COR-L47 (cell line): ENCODE measurements around the gene MDM1.

Experiments
- DNase-seq: peaks from one replicate; lab custom pipeline; 2025; lab: John Stamatoyannopoulos, UW

MDM1 gene

DNA sequence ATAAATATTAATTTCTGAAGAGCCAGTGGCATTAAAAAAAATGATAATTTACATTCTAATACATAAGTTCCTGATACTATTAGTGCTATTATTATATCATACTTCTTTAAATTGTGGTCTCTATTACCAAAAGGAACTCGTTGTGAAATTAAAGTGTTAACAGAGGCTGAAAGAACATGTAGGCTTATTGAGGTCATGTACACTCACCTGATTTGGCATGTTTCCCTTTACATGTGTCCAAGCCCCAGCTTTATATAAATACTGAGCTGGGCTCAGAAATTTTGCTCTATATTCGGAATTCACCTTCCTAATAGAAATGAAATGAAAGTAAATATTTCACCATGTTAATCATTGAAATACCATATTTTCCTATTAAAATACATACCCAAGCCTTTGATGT is 11.0 kb downstream of the MDM1 start:
- no peak for DNase-seq

DNA sequence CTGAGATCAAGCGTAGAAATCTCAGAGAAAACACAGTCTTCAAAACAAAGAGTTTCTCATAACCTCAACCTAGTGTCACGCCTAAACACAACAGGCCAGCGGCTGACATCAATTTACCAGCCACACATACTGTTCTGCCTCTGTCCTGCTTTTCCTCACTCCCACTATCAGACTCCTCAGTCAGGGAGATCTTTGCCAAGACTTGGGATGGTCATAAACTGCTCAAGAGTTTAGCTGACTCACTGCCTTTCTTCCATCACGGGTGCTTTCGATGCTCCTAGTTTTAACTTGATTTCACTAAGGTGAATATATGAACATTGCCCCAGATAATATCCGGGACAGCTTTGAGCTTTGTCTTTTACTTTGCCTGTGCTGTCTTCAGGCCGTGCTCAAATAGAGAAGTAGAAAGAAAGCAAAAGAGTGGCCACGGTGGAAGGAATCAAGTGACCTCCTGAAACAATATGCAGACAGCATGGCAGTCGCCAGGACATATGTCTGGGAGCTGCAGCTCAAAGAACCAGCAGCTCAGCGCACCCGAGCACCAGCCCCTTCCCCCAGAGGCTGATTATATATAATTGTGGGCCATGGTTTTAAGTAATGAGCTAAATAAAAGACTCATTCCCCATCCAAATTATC is 12.1 kb downstream of the MDM1 start:
- peak; percentile 6 for DNase-seq

DNA sequence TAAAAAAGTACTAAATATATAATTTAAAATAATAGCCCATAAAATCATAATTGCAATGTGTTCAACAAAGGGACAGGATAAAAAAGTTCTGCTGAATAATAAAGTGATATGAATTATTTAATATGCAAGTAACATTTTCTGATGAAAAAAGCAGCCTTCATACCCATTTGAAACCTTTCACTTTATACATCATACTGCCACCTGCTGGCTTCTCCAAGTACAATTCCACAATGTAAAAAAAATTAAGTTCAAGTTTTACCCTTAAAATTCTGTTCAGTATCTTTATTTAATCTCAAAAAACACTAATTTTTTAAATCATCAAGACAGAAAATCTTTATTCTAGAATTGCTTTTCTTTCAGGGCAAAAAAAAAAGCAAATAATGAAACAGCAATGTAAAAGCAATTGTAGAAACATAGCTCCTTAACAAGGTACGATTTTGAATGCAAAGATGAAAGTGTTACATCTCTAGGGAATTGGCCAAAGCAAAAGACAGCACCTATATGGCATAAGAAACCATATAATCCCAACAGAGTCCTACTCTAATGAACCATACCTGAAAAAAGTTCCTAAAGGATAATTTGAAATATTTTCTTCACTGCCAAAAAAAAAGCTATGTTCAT is 15.0 kb downstream of the MDM1 start:
- DNase-seq, result peak; percentile 11

DNA sequence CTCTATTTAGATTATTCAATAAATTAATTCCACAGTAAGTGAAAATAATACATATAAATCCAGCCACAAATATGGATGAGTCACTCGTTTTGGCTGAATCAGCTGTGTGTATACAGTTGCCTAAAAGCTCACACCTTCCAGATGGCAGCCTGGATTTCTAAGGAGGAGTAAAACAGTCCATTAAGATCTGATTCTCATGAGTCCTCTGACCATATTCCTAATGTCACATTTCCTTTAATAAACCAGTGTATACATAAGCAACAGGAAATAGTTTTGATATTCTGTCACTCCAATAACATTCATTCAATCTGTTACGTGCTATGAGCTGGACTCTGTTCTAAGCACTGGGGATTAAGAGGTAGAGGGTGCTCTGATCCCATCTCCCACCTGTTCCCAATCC is 21.8 kb downstream of the MDM1 start:
- no peak for DNase-seq

DNA sequence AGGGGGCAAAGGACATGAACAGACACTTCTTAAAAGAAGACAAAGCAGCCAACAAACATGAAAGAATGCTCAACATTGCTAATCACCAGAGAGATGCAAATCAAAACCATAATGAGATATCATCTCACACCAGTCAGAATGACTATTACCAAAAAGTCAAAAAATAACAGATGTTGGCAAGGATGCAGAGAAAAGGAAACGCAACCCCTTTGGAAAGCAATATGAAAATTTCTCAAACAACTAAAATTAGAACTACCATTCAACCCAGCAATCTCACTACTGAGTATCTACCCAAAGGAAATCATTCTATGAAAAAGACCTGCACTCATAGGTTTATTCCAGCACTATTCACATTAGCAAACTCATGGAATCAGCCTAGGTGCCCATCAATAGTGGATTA is 25.6 kb downstream of the MDM1 start:
- DNase-seq, result no peak

DNA sequence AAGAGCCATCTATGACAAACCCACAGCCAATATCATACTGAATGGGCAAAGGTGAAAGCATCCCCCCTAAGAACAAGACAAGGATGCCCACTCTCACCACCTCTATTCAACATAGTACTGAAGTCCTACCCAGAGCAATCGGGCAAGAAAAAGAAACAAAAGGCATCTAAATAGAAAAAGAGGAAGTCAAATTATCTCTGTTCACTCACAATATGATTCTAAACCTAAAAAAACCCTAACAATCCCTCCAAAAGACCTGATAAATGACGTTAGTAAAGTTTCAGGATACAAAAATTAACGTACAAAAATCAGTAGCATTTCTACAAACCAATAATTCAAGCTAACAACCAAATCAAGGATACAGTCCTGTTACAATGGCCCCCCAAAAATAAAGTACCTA is 26.9 kb downstream of the MDM1 start:
- no peak for DNase-seq

DNA sequence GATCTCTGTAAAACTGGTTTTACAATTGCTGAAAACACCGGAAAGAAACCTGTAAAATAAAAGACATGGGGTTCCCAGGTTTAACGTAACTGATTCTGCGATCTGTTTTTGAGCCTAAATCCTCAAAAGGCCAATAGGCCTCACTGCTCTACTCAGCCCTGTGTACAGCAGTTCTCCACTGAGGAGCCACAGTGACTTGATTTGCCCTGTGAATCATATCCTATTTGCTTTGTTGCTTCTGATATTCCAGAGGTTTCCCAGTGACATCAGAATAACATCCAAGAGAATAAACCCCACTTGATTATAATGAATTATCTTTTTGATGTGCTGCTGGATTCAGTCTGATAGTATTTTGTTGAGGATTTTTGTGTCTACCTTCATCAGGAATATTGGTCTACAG is 27.5 kb downstream of the MDM1 start:
- no peak for DNase-seq

DNA sequence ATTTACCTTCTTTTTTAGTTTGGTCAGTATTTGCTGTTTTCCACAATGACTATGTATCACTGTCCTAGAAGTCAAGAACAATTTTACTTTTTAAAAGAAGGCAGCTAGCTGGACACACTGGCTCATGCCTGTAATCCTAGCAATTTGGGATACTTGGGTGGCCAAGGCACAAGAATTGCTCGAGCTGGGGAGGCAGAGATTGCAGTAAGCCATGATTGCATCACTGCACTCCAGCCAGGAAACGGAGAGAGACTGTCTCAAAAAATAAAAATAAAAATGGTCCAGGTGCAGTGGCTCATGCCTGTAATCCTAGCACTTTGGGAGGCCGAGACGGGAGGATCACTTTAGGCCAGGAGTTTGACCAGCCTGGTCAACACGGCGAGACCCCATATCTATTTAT is 28.3 kb downstream of the MDM1 start:
- DNase-seq, result no peak

DNA sequence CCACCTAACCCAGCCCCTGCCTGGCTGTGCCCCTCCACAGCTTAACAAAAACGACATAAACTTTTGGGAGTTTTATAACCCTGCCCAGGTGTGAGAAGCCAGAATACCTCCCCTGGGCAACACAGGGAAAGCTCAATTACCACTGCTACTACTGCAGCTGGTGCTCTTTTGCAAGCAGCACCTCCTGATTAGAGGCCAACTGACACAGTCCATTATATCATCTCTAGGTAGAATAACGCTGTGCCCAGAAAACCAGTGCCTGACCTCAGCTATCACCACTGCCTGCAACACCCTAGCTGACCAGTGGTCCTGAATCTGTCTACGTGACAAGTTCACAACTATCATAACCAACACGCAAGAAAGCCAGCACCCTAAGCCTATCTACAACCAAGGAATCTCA is 34.2 kb downstream of the MDM1 start:
- no peak for DNase-seq

DNA sequence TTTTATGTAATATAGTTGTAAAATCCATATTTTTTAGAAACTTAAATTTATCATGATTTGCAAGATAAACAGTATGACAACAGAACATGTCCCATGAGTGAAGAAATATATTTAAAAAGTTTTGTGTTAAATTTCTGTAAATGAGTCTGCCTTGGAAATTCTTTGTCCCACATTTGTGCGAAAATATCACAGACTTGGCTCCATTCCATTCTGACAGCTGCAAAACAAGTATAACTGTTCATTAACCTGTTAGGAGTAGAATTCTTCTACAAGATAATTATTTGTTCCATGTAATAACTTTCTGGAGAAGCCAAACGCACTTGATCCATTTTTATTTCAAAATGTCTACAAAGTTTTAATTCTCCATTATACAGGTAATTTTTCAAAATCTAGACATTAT is 37.9 kb downstream of the MDM1 start:
- DNase-seq, result no peak

DNA sequence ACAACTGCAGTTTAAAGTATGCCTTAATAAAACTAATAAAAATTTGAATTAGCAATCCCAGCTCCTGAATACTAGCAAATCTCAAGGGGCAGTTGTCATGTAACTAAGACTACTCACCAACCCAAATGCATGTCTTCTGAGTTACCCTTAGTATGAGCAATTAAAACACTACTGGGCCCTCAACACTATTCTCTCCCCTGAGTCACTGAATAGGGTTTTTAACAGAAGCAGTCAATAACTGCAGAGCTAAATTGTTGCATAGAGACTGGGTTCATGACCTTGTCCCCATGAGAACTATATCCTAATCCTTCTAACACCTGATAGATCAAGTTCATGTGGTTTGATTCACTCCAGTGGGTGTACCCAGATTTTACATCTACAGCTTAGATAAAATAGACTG is 38.8 kb downstream of the MDM1 start:
- no peak for DNase-seq

DNA sequence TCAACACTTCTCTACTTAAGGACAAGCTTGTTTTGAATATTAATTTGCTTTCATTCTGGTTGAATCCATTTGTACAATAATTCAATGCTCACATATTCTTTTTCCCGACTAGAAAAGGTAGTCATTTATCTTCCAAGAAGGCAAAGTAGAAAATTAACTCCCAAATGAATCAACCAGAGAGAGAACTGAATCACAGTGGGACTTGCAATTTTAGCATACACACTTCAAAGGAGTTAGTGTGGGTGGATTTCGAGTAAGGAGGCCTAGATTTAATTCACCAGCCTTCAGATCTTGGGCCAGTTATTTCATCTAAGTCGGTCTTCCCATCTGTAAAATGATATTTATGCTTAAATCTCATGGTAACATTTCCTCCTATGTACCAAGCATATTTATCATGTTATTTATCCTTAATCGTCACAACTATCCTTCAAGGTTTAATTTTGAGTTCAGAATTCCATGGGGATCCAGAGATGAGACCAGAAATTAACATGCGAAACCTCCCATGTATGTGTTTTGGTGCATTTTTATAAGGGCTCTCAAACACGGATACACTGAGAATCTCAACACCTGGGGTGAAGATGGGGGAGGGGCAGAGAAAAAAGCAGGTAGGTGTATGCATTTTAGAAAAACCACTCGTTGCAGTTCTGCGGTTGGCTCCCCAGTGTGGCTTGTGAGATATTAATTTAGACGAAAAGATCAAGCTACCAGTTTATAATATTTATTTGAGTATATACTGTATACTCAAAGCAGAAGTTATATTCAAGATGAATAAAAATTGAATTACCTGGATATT is 39.8 kb downstream of the MDM1 start:
- no peak for DNase-seq

DNA sequence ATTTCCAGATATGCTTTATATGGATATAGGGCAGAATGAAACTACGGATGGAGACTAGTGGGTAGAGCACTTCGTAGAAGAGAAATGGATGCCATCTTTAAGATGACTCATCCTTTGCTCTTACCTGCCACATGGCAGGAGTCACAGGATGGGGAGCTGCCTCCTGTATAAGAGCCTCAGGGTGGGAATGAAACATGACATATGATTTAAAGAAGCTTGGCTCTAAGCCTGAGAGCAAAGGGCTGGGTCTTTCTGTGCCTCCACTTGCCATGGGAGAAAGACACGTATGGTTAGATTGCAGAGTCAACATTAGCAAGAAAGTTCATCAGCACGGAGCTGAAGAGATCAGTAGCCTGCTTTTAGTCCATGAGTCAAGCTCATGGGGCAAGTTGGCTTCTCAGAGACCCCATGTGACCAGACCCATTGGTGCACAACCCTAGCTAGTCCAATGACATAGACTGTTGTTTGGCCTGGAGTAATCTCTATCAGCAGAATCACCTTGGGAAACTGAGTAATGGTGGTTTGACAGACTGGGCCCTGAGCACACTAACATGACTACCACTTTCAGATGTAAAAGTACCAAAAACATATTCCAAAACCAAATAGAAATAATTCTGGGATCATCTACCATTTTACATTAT is 40.6 kb downstream of the MDM1 start:
- DNase-seq, result no peak

DNA sequence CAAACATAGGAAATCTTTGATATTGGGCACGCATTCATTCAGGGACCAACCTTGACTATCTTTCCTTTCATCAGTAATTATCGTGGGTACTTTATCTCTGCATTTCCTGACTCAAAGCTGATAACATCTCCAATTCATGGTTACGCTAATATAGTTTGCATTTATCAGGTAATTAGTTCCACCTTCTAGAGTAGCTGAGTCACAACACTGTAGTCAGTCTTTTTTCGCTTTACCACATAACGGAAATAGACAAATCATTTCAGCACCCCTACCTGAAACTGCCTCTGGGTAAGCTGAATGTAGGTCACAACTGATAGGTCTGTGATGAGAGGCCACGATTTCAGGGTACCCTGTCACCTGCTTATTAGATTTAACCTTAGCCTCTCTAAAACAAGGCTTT is 42.0 kb downstream of the MDM1 start:
- DNase-seq, result no peak

DNA sequence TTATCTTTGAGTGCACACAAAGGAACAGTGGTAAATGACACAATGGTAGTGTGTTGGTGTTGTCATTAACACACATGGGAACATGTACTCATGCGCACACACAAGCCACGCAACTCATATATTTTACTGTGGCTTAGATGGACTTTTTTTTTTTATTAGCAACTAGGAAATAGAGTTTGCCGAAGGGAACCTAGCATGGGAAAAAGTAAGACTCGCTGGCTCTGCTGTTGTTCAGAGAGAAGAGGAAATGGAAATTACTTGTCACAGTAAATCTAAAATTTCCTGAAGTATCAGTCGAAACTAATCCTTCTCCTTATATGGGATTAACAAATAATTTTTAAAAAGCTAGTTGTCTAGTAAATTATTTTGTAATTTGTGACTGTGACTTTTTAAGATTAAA is 45.1 kb downstream of the MDM1 start:
- no peak for DNase-seq

DNA sequence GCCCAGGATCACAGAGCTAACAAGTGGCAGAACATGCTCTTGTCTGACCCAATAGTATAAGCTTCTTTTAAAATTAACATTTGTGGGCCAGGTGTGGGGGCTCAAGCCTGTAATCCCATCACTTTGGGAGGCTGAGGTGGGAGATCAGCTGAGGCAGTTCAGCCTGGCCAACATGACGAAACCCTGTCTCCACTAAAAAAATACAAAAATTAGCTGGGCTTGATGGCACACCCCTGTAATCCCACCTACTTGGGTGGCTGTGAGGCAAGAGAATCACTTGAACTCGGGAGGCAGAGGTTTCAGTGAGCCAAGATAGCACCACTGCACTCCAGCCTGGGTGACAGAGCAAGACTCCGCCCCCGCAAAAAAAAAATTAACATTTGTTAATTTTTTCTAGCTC is 45.8 kb downstream of the MDM1 start:
- DNase-seq, result no peak

DNA sequence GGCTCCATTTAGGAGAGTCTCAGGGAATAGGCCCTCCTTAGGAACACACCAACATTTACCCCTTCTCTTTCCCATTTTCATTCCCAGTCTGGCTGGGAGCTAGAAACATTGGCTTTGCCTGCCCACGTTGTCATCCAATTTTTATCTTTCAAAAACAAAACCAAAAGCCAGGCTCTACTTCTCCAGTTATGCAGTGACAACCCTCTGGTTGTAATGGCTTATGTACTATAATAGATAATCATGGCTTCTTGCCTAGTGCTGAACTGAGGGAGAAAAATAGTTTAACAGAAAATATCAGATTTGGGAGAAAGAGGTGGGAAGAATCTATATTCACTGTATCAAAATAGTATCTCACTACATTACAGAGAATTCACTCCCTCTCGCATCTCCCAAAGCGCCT is 46.6 kb downstream of the MDM1 start:
- no peak for DNase-seq

DNA sequence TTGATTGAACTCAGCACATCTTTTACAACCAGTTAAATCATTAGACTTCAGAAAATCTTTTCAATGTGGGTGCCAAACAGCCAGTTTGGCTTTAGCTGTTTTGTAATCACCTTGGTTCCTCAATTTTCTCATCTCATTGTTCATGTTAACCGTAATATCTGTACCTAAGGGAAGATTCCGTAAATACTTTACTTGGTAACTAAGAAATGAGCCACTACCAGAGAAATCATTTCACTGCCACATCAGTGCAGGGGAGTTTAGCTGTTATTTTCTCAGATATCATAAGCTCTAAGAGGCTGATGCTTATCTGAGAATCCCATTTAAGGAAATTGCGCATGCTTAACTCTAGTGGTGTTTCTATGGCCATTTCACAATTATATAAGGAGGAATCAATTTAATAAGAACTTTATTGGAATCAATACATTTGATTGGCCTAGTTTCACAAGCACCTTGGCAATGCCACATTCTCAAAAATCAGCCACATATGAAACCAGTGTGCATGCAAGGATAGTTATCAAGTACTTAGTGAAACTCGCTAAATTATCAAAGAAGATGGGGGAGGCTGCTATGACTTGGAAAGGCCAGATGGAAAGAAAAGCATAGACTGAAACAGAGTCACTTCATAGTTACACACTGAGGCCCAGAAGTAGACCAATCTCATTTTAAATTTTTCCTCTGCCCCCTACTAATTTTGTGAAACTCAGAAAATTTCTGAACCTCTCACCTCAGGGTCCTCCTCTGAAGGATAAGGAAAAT is 50.7 kb downstream of the MDM1 start:
- no peak for DNase-seq

DNA sequence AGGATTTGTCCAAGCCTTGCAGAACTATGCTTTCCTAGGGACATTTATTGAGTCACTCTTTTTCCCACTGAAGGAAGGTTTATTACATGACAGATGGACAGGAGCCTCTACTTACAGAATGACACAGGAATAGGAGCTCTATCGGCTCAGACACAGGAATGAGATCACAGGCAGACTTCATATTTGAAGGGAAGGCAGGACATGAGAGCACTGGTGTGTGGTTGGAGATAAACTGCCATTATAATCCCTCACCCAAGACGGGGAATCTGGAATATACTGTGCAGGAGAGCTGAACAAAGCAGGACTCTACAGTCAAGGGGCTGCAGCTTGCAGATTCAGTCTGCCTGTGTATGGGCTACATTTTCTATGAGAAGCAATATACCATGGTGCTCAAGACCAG is 51.9 kb downstream of the MDM1 start:
- no peak for DNase-seq

DNA sequence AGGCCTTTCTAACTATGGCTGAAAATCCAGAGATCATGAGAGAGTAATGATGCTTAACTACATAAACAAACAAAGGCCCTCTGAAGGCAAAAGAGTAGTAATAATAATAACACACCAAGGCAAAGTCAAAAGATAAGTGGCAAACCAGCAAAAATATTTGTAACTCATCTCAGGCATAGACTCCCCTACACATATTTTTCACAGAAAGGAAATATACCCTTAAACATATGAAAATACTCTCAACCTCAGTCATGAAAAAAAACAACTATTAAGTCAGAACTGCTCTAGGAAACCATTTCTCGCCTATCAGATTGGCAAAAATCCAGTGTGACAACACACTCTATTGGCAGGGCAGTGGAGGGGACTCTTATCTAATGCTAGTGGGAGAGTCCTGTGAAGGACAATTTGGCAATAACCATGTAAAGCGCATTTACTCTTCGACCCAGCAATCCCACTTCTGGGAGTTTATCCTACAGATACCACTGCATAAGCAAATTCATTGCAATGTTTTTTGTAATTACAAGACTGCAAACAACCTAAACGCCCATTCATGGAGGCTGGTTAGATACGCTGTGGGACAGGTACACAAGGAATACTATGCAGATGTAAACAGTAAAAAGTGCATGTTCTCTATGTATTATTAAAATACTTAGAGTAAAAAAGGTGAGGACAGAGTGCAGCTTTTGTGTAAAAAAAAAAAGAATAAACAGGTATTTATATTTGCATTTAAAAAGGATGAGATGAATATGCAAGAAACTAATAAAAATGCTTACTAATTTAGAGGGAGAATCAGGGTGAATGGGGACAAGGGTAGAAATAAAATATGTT is 52.7 kb downstream of the MDM1 start:
- no peak for DNase-seq

DNA sequence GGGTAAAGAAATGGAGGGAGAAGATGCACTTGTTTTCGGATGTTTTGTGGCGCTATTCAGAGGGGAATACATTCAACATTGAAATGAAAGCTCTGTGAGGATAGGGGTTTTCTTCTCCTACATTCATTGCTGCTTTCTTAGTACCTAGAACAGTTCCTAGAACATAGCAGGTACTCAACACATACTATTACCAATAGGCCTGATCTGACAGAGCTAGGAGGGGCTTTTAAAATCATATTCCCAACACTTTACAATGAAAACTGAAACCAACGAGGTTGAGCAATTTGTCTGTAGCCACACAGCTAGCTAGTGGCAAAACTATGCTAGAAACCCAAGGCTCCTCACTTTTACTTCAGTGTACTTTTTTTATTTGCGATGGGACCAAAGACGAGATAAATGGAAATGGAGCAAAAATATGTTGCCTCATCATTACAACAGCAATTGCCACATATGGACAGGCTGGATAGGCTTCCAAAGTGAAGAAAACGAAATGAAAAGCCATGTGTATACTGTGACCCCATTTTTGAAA is 55.7 kb downstream of the MDM1 start:
- DNase-seq, result no peak
